Naive B cell (primary cell): ENCODE data around the gene CCT4. TPM values are rescaled to one million over a fixed set of nuclear protein-coding genes. Genes with fewer than 3 reads are reported as not detected.

ENCODE experiments used
- polyA plus RNA-seq, 6 donors: library from polyadenylated mRNA; unstranded; fragments of 300-500 nt; fragmentation: Illumina TruSeq; gene quantifications; one replicate each; pipeline ENCODE4 v1.2.3, GENCODE V29; 2021; ENCODE audit warnings: low read depth in 6 of 6

Gene CCT4
- polyA plus RNA-seq, 6 donors from 2014 or later = 89.8 to 142 (median 115) TPM

Other genes with a start within 250 kb of the CCT4 start
- 1 to 10 TPM in 5 of 6 donors, under 1 TPM in 1; 0.95 to 1.9 (median 1.7) TPM for gene FAM161A, start 34.6 kb downstream of the CCT4 start, polyA plus RNA-seq
- gene COMMD1, start 17.0 kb upstream of the CCT4 start, polyA plus RNA-seq = 10 to 100 TPM; 49.3 to 66.0 (median 59.3) TPM